ENCODE measurements around the gene ARL8B. TPM values are rescaled to one million over a fixed set of nuclear protein-coding genes. Genes with fewer than 3 reads are reported as not detected.
"Not testable (repeated sequence)": the region's sequence is repeated elsewhere in the genome, so short reads cannot be mapped to it uniquely, and the experiment has no call there.

The ARL8B gene
- total and polyA plus RNA-seq, 7 donors, result 35.1 to 266 (median 141) TPM

DNA sequence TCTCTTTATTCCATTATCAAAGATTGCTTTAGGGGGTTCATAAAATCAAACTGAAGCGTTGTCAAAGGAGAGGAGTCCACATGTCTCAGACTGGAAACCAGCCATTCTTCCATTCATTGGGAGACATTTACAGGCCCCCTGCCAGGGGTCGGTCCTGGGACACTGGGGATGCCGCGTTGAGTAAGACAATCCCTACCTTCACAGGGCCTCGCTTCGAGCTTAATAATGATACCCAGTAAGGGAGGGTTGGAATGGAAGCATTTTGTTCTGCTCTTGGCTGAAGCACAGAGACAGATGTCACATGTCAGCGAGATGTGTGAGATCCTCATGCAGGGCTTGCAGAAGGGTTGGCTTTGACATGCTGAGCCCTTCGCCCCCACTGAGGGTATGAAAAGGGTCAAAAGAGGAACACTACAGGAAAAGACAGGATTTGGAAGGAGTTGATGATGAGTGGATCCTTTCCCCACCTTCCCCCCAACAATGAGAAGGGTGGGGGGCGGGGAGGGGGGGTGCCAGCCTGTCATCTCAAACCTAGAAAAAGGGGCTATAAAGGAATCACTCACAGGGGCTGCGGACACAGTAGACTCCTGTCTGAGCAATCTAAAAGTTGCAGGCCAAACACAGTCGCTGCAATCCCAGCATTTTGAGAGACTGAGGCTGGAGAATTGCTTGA, 25.6 kb upstream of the ARL8B start:
- WGBS, 3 donors, result 43 to 46% (median 46%) methylated on average over 11 of the region's 11 CpGs
- TF ChIP-seq, protein P1, sequence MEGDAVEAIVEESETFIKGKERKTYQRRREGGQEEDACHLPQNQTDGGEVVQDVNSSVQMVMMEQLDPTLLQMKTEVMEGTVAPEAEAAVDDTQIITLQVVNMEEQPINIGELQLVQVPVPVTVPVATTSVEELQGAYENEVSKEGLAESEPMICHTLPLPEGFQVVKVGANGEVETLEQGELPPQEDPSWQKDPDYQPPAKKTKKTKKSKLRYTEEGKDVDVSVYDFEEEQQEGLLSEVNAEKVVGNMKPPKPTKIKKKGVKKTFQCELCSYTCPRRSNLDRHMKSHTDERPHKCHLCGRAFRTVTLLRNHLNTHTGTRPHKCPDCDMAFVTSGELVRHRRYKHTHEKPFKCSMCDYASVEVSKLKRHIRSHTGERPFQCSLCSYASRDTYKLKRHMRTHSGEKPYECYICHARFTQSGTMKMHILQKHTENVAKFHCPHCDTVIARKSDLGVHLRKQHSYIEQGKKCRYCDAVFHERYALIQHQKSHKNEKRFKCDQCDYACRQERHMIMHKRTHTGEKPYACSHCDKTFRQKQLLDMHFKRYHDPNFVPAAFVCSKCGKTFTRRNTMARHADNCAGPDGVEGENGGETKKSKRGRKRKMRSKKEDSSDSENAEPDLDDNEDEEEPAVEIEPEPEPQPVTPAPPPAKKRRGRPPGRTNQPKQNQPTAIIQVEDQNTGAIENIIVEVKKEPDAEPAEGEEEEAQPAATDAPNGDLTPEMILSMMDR (IDR thresholded peaks at IDR 0.05), result no peak
- Histone ChIP-seq H3K4me1 (no peaks in the 10 kb centered on the region), H3K4me3 (peak overlapping the region; percentile 61), H3K36me3 (ENCODE audit: insufficient read depth in 1 of 2, low read depth in 1 of 2) (no peaks in the 10 kb centered on the region), H3K27me3 (ENCODE audit: insufficient read depth in 3 of 3, low read length in 2 of 3) (no peaks in the 10 kb centered on the region), H3K27ac (no peak overlapping the region), H3K9me3 (no peaks in the 10 kb centered on the region)
- intact Hi-C loops (cut with DNase I), result no loop called here
- DNase-seq (no peak), ATAC-seq (peak in 3 of 4 donors; percentile 8 to 34 (median 22))

DNA sequence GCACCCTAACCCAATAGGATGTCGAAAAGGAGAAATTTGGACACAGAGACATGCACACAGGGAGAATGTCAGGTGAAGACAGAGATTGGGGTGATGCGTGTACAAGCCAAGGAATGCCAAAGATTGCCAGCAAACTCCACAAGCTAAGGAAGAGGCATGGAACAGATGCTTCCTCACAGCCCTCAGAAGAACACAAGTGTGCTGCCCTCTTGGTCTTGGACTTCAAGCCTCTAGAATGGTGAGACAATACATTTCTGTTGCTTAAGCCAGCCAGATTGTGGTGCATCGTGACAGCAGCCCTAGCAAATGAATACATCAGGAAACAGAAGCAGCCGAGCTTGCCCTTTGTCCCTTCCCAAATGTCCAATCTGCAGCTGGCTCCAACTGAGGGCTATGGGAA, 23.7 kb upstream of the ARL8B start:
- TF ChIP-seq, protein P1 (IDR thresholded peaks at IDR 0.05), result no peak
- WGBS, 3 donors, result 54 to 60% (median 56%) methylated on average over 4 of the region's 4 CpGs
- DNase-seq, result no peak
- Histone ChIP-seq H3K27me3 (ENCODE audit: insufficient read depth in 3 of 3, low read length in 2 of 3) (no peaks in the 10 kb centered on the region), H3K4me3 (no peak overlapping the region), H3K9me3 (no peaks in the 10 kb centered on the region), H3K27ac (no peak overlapping the region), H3K4me1 (no peaks in the 10 kb centered on the region), H3K36me3 (ENCODE audit: insufficient read depth in 1 of 2, low read depth in 1 of 2) (no peaks in the 10 kb centered on the region)
- ATAC-seq, result no peak
- intact Hi-C loops (cut with DNase I), result no loop called here

DNA sequence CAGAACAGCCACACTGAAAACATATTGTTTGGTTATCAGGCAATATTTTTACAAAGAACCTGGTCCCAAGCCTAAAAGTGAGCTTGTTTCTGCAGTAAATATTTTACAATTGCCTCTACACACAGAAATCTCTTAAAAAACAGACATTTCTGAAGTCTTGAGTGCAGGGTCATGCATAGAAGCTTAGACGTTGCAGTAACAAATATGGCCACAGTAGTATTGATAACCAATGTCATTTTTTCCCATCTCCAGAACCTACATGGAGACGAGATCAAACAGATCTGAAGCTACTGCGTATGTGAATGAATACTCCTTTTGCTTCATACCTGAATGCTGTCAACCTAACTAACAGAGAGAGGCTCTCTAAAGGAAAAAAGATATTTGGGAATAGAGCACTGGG, 19.6 kb upstream of the ARL8B start:
- Histone ChIP-seq H3K4me3 (no peak overlapping the region), H3K4me1 (no peaks in the 10 kb centered on the region), H3K36me3 (ENCODE audit: insufficient read depth in 1 of 2, low read depth in 1 of 2) (no peaks in the 10 kb centered on the region), H3K27me3 (ENCODE audit: insufficient read depth in 3 of 3, low read length in 2 of 3) (no peaks in the 10 kb centered on the region), H3K27ac (no peak overlapping the region), H3K9me3 (no peaks in the 10 kb centered on the region)
- ATAC-seq (no peak), DNase-seq (no peak)
- intact Hi-C loops (cut with DNase I), result no loop called here
- WGBS, 3 donors, result 69 to 78% (median 75%) methylated on average over 3 of the region's 3 CpGs
- TF ChIP-seq, protein P1 (IDR thresholded peaks at IDR 0.05), result no peak

DNA sequence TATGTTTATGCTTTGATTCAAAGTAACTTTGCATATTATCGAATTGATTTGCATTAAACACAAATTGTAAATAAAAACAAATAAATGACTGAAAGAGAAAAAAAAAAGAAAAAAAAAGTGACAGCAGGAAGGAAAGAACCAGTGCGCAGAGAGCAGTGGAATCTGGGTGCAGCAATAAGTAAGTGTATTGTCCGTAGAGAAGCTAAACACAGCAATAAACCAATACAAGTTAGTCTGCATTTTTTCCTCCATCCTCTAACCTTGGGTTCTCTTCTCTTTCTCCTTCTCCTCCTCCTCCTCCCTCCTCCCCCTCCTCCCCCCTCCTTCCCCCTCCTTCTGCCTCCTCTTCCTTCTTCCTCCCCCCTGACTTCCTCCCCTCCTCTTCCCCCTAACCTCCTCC, 18.3 kb upstream of the ARL8B start:
- no peak overlapping the region for H3K27ac ChIP-seq
- intact Hi-C loops (cut with DNase I), result no loop called here
- H3K27me3 ChIP-seq (ENCODE audit: insufficient read depth in 3 of 3, low read length in 2 of 3), result no peaks in the 10 kb centered on the region
- TF ChIP-seq, protein P1 (IDR thresholded peaks at IDR 0.05), result no peak
- no peaks in the 10 kb centered on the region for H3K4me1 ChIP-seq
- 81 to 89% (median 83%) methylated on average over 3 of the region's 3 CpGs for WGBS, 3 donors
- ATAC-seq, result no peak
- H3K4me3 ChIP-seq, result no peak overlapping the region
- no peak for DNase-seq
- H3K36me3 ChIP-seq (ENCODE audit: insufficient read depth in 1 of 2, low read depth in 1 of 2), result no peaks in the 10 kb centered on the region
- H3K9me3 ChIP-seq, result no peaks in the 10 kb centered on the region

DNA sequence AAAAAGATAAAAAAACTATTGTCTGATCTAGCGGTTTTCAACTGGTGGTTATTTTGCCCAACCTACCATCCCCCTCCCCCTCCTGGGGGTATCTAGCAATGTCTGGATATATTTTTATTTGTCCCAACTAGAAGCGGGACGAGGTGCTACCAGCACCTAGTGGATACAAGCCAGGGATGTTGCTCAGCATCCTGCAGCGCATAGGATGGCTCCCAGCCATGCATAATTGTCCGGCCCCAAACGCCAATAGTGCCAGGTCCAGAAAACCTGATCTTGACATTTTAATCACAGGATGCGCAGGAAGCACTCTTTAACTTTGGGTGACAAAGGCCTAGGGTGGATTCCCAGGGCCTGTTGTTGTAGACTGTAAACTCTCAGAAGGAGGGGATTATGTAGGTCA, 17.0 kb upstream of the ARL8B start:
- DNase-seq, result no peak
- H3K27ac ChIP-seq, result no peak overlapping the region
- 64 to 73% (median 67%) methylated on average over 7 of the region's 7 CpGs for WGBS, 3 donors
- intact Hi-C loops (cut with DNase I), result no loop called here
- H3K4me1 ChIP-seq, result no peaks in the 10 kb centered on the region
- H3K9me3 ChIP-seq, result no peaks in the 10 kb centered on the region
- no peak overlapping the region for H3K4me3 ChIP-seq
- H3K36me3 ChIP-seq (ENCODE audit: insufficient read depth in 1 of 2, low read depth in 1 of 2), result no peaks in the 10 kb centered on the region
- ATAC-seq, result no peak
- TF ChIP-seq, protein P1 (IDR thresholded peaks at IDR 0.05), result no peak
- H3K27me3 ChIP-seq (ENCODE audit: insufficient read depth in 3 of 3, low read length in 2 of 3), result no peaks in the 10 kb centered on the region

DNA sequence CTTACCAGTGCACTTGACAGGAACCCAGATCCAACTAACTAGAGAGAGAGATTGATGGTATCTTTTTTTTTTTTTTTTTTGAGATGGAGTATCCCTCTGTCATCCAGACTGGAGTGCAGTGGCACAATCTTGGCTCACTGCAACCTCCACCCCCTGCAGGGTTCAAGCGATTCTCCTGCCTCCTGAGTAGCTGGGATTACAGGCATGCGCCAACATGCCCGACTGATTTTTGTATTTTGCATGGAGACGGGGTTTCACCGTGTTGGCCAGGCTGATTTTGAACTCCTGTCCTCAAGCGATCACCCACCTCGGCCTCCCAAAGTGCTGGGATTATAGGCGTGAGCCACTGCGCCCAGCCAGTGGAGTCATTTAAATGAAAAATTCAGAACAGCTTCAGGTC, 15.7 kb upstream of the ARL8B start:
- H3K4me1 ChIP-seq; intact Hi-C loops (cut with DNase I); H3K27me3 ChIP-seq (ENCODE audit: insufficient read depth in 3 of 3, low read length in 2 of 3); H3K9me3 ChIP-seq; ATAC-seq; H3K36me3 ChIP-seq (ENCODE audit: insufficient read depth in 1 of 2, low read depth in 1 of 2); H3K4me3 ChIP-seq; H3K27ac ChIP-seq; DNase-seq: not testable (repeated sequence)
- WGBS, 3 donors, result 80 to 86% (median 84%) methylated on average over 9 of the region's 9 CpGs

DNA sequence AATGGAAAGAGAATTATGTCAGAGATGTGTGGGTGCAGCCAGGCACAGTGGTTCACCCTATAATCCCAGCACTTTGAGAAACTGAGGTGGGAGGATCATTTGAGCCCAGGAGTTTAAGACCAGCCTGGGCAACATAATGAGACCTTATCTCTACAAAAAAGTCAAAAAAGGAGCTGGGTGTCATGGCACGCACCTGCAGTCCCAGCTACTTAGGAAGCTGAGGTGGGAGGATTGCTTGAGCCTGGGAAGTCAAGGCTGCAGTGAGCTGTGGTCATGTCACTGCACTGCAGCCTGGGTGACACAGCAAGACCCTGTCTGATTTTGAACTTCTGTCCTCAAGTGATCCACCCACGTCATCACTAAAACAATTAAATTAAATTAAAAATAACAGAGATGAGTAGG, 15.2 kb upstream of the ARL8B start:
- H3K27ac ChIP-seq; H3K27me3 ChIP-seq (ENCODE audit: insufficient read depth in 3 of 3, low read length in 2 of 3); H3K4me3 ChIP-seq; ATAC-seq; H3K4me1 ChIP-seq; H3K9me3 ChIP-seq; intact Hi-C loops (cut with DNase I); H3K36me3 ChIP-seq (ENCODE audit: insufficient read depth in 1 of 2, low read depth in 1 of 2); DNase-seq: not testable (repeated sequence)
- 62 to 77% (median 71%) methylated on average over 2 of the region's 2 CpGs for WGBS, 3 donors
